Activated CD8-positive, alpha-beta memory T cell treated with anti-CD3 and anti-CD28 coated beads for 48 hours (primary cell): ENCODE measurements around the gene MGAM2.

ENCODE experiments used
- DNase-seq, 3 experiments: peaks; one replicate each; pipeline ENCODE4 v3.0.0-alpha.2; 2020; ENCODE audit warnings: low read depth in 2 of 3, low spot score in 2 of 3

The MGAM2 gene

DNA sequence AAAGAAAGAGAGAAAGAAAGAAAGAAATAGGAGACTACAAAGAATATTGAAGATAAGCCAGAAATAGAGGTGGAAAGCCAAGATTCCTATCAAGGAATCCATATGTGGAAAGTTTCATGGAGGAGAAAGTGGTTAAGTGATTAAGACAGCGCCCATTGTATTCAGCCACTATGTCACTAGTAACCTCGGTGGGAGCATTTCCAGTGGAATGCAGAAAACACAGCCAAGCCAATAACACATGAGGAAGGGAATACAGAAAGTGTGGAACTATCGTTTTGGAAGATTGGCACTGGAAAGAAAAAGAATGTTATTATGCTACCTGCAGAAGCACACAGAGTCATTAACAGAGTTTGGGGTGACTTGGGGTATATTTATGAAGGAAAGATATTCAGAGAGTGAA, 2.7 kb downstream of the MGAM2 start:
- DNase-seq: no peak

DNA sequence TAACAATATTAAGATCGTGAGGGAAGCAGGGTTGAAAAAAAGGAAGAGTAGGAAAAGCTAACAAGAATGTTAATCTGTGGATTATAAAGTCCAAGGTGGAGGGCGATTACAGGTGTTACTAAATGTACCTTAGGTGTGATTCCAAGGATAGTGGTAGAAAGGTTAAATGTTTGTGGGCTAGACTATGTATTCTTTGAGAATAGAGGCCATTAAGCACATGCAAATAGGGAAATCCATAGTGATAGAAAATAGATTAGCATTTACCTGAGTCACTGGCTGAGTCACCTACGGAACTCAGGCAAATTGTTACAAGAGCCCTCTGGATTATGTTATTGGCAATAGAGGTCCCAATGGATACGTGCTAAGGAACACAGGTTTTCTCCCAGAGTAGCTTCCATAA, 9.0 kb downstream of the MGAM2 start:
- no peak for DNase-seq

DNA sequence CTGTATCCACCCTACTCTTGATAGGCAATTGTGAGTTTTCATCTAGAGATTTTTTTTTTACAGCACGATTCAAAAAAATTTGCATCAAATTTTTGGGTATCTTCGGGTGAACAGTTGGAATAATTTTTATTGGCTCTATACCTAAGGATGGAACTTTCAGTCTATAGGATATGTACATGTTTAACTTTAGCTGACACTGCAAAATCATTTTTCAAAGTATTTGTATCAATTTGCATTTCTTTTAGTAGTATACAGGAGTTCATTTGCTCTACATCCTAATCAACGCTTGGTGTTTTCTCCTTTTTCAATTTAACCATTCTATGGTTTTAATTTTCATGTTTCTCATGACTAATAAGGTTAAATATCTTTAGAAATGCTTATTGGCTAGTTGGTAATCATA, 11.7 kb downstream of the MGAM2 start:
- no peak for DNase-seq

DNA sequence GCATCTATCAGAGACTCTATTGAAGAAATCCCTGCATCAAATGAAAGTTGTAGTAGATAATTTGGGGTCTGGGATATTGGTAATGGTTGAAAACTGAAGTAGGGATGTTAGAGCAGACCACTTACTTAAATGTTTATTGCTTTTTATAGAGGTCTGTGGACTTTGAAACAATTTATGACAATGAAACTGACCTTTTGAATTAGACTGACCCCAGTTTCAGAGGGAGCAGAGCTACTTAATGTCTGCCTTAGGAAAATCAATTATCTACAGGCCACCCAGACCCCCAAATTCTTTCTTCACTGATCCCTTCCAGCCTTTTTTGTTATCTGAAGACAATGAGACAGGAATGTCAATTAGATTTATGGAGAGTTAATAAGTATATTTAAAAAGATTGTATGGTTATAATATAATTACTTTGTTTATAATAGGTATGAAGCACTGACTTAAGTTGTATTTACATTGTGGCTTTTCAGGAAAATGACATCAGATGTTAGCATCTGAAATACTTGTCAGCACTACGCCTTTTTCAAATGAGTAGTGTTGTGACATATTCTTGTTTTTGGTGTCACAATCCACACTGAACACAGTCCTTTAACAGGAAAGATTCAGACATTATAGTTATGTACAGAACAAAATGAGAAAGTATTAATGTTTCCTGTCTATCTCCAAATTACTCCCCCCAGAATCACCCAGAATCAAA, 13.9 kb downstream of the MGAM2 start:
- DNase-seq: no peak

DNA sequence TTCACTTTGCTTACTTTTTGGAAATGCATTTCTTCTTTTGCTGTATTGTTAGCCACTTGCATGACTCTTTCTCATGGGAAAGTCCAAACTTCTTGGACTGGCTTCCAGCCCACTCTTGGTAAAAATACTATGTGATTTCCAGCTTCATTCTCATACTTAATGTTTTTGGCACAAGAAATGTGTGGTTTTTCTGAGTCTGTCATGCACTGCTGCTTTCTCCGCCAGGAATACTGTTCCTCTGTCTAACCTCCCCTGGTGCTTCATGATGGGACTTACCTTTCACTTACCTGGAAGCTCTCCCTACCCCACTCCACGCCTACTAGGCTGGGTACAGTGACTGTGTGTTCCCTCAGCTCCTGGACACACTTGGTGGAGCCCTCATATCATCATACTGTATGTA, 18.7 kb downstream of the MGAM2 start:
- DNase-seq: no peak

DNA sequence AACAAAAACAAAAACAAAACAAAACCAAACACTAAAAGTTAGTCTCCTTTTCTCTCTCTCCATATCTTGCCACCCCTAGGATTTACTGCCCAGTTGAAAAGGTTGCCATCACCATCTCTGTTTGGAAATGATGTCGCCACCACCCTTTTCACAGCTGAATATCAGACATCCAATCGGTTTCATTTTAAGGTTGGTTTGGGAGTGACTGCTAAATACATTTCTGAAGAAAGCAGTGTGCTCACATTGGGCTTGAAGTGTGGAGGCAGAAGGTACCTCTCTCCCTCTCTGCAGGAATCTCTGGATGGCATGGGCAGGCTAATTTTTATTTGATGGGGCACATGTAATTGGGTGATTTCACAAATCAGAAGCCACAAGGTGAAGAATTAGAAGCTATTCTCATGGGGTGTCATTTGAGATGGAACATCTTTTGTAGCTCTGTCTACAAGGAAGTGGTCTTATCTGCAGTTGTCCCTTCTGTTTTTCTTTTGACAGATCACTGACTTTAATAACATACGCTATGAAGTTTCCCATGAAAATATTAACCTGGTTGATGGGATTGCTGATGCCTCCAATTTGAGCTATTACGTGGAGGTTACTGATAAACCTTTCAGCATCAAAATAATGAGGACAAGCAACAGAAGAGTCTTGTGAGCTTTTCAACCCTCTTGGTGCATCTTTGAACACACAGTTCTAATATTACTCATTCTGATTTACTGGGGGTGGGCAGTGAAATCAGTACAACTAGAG, 20.1 kb downstream of the MGAM2 start:
- DNase-seq: no peak

DNA sequence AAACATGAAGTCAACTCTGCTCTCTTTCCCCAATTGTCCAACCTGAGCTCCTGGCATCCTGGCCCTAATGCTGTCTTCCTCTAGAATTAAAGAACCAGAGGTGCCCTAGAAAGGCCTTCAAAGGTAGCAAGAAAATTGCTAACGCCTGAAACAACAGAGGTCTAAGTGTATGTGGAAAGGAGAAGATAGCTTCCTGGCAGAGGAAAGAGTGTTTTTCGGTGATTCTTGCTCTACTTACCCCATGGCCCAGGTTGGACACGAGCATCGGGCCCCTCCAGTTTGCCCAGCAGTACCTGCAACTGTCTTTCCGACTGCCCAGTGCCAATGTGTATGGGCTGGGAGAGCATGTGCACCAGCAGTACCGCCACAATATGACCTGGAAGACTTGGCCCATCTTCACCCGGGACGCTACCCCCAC, 22.2 kb downstream of the MGAM2 start:
- DNase-seq: no peak

DNA sequence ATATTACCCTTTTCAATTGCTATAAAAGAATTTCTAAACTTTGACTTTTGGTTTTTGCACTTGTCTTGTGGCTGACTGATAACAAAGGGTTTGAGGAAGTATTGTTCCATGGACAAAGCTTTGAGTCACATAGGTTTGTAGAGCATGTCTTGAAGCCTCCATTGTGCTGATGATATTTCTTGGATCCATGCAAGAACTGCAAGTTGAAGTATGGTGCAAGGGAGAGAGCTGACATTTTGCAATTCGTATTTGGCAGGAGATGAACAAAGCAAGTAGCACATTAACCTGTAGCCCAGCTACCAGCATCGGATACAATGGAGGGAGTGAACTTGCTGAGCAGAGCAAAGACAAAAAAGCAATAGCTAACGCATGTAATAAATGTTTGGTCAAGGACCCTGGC, 23.4 kb downstream of the MGAM2 start:
- DNase-seq: no peak

DNA sequence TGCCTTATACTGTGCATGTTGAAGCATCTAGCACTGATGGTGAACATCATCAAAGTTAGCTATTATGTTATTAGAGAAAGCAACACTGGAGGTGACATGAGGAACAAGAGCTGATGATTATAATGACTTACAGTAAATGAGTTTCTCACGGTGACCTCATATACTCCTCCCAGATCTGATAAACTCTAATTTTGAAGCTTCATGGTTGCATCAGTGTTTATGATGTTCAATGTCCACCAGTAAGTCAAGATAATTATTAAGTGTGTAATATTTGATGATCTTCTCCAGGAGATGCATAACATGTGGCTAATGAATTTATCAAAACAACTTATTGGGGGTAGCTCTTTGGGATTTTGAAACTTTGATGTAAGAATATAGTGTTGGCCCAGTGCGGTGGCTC, 27.5 kb downstream of the MGAM2 start:
- no peak for DNase-seq

DNA sequence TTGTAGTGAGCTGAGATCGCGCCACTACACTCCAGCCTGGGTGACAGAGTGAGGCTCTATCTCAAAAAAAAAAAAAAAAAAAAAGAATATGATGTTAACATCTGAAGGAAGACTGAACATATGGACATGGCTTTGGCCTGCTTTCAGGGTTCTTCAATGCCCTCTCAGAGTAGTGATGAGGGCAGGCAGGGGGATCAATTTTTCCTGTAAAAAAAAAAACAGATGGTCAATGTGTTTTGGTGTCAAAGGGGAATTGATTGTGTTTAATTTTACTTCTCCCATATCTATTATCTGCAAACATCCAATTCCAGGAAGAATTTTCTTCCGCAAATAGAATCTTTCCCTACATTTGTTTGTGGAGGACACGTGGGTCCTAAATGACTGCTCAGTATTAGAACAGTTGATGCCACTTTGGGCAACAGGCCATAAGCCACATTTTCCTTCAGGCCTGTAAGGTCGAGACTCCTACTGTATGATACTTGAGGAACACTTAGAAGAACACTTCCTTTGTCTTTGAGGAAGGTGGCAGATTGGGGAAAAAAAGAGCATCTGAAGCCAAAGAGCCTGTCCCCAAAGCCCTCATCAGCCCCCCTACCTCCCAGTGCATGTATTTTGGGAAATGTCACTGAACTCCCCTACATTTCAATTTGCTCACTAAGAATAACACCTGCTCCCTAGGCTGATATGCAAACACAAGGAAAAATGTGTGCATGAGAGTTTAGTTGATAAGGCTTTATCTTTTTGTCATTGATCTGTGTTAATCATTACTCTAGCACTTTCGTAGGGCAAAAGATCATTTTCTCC, 28.3 kb downstream of the MGAM2 start:
- DNase-seq: no peak

DNA sequence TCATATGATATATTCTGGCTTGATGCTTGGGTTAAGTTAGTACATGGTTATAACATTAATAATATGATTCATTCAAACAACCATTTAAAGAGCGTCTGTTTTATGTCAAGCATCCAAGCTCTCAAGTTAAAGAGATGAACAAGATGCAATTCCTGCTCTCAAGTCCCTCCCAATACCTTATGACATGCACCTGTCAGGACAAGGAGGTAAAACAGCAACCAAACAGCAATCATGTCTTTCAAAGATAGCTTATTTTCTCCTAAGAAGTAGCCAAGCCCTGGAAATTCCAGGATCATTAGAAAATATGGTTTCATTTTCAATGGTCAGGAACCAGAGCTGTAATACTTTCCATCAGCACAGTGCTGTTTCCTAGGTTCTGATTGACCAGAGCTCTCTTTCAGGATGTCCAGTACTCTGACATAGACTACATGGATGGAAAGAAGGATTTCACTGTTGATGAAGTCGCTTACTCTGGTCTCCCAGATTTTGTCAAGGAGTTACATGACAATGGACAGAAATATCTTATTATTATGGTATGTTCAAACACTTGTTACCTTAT, 29.0 kb downstream of the MGAM2 start:
- no peak for DNase-seq

DNA sequence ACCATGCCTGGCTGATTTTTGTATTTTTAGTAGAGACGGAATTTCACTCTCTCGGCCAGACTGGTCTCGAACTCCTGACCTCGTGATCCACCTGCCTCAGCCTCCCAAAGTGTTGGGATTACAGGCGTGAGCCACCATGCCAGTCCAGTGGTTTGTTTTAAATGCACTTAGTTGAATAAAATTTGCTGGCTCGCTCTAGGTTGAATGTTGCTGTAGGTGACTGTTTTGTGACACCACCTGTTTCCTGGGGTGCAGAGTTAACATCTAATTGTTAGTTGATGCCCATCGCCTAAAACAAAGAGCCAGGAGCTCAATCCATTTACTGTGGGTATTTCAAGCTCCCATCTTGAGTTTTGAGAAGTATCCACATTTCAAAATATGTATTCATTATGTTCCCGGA, 31.2 kb downstream of the MGAM2 start:
- DNase-seq: no peak

DNA sequence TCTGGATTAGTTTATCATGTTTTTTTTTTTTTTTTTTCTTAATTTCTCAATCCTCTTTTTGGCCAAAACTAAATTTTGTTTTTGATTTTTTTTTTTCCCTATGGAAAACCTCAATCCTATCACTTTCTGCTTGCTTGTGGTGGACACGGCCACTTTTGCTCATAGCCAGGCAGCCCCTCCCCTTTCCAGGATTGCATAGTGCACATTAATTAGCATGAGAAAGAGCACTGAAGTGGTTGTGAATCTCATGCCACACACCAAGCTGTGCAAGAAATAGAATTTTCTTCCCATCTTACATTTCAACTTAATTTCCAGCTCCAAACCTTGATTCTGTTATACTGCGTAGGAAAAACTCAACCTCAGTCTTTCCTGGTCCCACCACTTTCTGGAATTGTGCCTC, 34.6 kb downstream of the MGAM2 start:
- DNase-seq: no peak

DNA sequence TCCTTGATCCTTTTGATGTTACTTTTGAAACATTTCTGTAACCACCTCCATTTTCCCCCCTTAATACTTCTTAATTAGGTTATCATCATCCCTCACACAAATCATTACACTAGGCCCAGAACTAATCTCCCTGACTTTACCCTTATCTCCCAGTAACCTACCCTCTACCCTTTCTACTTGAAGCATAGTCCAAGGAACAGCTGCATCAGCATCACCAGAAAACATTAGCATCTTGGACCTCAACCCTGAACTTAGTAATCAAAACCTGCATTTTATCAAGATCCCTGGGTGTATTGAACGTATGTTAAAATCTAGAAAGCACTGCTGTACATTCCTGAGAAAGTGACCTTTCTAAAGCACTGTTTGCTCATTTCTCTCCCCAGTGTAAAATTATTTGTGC, 38.8 kb downstream of the MGAM2 start:
- DNase-seq: no peak

DNA sequence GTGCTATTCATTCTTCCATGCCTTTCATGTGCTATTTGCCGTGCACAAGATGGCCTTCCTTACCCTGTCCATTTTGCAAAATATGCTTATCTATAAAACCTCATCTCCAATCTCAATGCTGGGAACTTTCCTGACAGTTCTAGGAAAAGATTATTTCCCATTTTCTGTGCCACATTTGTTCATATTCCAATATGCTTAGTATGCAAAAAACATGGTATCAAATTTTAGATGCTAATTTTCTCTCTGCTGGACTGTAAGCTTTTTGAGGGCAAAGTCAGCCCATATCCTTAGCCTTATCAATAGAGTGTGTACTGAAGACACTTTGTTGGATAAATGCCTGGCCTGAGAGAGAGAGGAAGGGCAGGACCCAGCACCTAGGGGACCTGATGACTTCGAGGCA, 39.4 kb downstream of the MGAM2 start:
- no peak for DNase-seq

DNA sequence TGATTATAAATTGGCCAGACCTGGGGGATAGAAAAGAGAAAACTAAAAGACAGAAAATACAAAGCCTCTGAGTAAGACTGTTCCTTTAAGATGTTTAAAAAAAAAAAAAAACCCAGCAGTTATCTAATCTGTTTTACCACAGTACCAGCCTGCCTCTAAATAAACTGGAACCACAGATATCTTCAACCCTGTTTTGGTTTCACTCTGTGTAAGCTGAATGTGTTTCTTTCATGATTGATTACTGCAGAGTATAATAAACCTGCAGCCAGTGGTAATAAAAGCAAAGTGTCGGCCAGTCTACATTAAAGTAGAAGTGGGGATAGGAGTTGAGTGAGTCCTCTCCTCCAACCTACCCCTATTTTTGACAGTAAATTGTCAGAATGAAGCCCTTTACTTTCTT, 40.6 kb downstream of the MGAM2 start:
- no peak for DNase-seq

DNA sequence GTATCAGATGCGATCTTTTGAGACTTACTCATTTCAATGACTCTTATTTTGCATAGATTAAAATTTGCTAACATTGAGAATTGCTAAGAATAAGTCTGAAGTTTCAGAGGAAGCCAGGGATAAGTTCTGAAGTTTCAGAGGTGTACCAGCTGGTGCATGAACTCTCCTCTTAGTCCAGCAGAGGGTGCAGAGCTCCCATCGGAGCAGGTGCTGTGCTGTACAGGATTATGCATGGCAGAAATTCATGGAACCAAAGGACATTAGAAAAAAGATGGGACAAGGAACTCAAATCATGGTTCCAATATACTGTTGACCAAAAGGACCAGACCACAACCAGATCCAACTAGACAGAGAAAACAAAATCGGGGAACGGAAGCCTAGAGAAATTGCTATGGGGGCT, 41.9 kb downstream of the MGAM2 start:
- no peak for DNase-seq

DNA sequence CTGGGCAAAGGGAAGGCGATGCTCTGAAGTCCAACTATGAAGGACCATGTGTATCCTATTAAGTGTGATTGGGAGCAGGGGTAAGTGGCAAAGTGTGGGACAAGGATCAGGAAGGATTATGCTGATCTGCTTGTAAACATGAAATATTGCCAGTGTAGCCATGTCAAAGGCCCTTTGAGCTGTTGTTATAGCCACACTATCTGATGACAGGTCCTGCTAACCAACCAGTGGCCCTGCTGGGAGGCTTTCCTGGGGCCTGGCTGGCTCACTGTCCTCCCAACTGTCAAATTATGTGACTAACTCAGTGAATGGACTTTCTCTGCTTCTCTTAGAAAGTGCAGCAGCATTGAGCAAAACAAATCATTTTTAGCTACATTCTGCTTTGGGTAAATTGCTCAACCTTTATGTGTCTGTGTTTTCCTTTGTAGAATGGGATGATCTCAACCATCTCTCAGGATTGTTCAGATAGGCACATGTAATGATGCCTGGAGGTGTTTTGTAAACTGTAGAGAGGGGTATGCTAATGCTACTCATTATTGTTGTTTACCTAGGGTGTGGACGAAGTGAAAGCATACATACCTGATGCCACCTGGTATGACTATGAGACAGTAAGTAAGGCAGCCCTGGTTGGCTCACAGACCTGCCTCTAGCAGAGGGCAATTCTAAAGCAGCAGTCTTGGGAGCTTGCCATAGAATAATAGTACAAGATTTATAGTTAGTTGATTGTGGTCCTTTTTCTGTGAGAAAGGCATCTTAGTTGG, 47.4 kb downstream of the MGAM2 start:
- no peak for DNase-seq

DNA sequence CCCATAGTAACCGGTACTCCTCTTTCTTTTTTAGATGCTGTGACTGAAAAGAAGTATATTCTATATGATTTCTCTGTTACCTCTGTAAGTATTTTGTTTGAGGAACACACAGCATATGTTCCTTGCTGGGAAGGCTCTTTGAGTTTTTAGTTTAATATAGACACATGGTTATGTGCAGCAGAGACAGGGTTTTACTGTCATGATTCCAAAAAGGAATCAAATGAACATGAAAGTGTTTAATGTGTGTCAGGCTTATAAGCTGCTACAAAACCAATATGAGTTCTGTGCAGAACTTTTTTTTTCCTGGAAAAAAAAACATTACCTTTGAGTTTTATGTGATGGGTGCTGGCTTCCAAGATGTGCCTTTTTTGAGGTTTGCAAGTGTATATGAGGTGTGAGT, 50.4 kb downstream of the MGAM2 start:
- DNase-seq: no peak

DNA sequence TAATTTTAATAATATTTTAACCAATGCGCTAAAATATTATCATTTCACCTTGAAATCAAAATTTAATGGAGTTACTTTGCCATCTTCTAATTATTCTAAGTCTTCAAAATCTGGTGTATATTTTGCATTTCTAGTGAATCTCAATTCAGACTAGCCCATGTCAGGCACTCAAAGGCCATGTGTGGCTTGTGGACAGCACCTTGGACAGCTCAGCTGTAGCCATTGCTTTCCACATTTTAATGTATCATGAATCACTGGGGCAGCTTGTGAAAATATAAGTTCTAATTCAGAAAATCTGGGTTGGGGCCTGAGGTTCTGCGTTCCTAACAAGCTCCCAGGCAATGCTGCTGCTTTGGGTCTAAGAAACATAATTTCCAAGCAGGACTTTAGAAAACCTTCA, 57.2 kb downstream of the MGAM2 start:
- no peak for DNase-seq

DNA sequence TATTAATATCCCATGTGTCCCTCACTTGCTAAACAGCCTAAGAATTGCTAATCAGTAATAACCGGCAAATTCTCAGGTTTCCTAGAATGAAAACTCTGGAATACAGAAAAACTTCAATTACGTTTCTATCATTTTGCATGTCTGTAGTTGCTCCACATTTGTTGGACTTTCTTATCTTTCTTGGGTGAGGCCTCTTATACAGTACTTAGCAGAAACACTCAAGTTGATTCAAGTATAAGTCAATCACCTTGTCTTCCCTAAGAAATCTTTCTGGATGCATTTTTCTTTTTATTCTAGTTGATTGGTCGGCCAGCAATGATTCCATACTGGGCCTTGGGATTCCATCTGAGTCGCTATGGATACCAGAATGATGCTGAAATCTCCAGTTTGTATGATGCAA, 61.4 kb downstream of the MGAM2 start:
- DNase-seq: no peak
